Measurements from ENCODE around the gene PPP2R5C. TPM values are rescaled to one million over a fixed set of nuclear protein-coding genes. Genes with fewer than 3 reads are reported as not detected.

The PPP2R5C gene
- total and polyA plus RNA-seq, 2 of the 4 experiments (the other 2 are of a cell fraction) = 65.9 to 78.7 TPM

- Histone ChIP-seq H2BK15ac (ENCODE audit: low read depth, low read length) (no peak overlapping the region), H2BK20ac (ENCODE audit: low read depth, low read length) (no peak overlapping the region), H3K79me1 (ENCODE audit: low read depth in 1 of 2, low read length in 2 of 2) (peaks cover 41 to 76% of the 10 kb centered on the region in 2 experiments), H3K4me1 (ENCODE audit: control insufficient read depth, insufficient read depth, low read length) (no peaks in the 10 kb centered on the region), H3K27me3 (ENCODE audit: control insufficient read depth, insufficient read depth, low read length) (no peaks in the 10 kb centered on the region), H2AFZ (replicated peaks; ENCODE audit: low read length, poor library complexity) (no peak overlapping the region), H3K9ac (ENCODE audit: low read depth, low read length) (no peak overlapping the region), H3K23ac (ENCODE audit: low read depth, low read length) (no peak overlapping the region), H2AK5ac (ENCODE audit: low read depth, low read length) (no peak overlapping the region), H3K14ac (replicated peaks; ENCODE audit: low read depth, low read length) (no peak overlapping the region), H2AK9ac (replicated peaks; ENCODE audit: low read depth, low read length, poor library complexity) (no peak overlapping the region), H4K5ac (ENCODE audit: low read depth, low read length) (no peak overlapping the region), H3K9me3 (ENCODE audit: control insufficient read depth, insufficient read depth, low read length) (no peaks in the 10 kb centered on the region), H3K27ac (ENCODE audit: insufficient read depth, low read length) (no peak overlapping the region), H4K20me1 (ENCODE audit: insufficient read depth, low read length) (peaks cover 25% of the 10 kb centered on the region), H2BK120ac (ENCODE audit: low read depth, low read length) (no peak overlapping the region), H3K4ac (ENCODE audit: low read depth, low read length) (no peak overlapping the region), H3K9me1 (ENCODE audit: insufficient read depth, low read length) (peaks cover 20% of the 10 kb centered on the region), H3K36me3 (ENCODE audit: control insufficient read depth, insufficient read depth, low read length) (peaks cover 8% of the 10 kb centered on the region), H3K4me3 (ENCODE audit: insufficient read depth, low read depth, low read length) (no peak overlapping the region), H3K18ac (ENCODE audit: low read depth, low read length) (no peak overlapping the region), H3K56ac (ENCODE audit: extremely low read depth, insufficient read depth, low read length) (no peak overlapping the region), H3K4me2 (ENCODE audit: low read depth, low read length) (no peak overlapping the region), H2BK5ac (ENCODE audit: low read depth, low read length, poor library complexity, severe bottlenecking) (no peak overlapping the region), H4K8ac (ENCODE audit: low read depth in 2 of 2, low read length in 2 of 2) (no peak overlapping the region), H4K91ac (ENCODE audit: insufficient read depth, low read depth, low read length) (no peak overlapping the region)
- WGBS, 2 experiments (ENCODE audit: extremely low coverage in 2 of 2, insufficient read length in 1 of 2) = 100% methylated on average over 1 of the region's 4 CpGs; no CpG with 5 or more reads in 1 of the 2 experiments
- in situ Hi-C loops (cut with MboI; ENCODE audit: low sequenced_read_pairs) = no loop called here
- ChIA-PET POLR2A (ENCODE audit: unreplicated experiment) (no interaction called here), CTCF (interaction anchor here (0.5 to 0.7 kb wide), 2 partner anchors 45 to 246 kb away, joined by 3 read pairs; no protein-coding TSS in a partner anchor)
- peak; percentile 68 for ATAC-seq (ENCODE audit: low read depth)
- TF ChIP-seq RFX5 (IDR thresholded peaks at IDR 0.05; ENCODE audit: low read depth, low read length) (no peak), POLR2A (IDR thresholded peaks at IDR 0.05; ENCODE audit: low read depth, low read length) (no peak), NFE2L2 (IDR thresholded peaks at IDR 0.05; ENCODE audit: low read depth, low read length) (no peak), MXI1 (IDR thresholded peaks at IDR 0.05; ENCODE audit: borderline replicate concordance, low read depth, low read length) (no peak), CTCF (conservative IDR thresholded peaks at IDR 0.05; ENCODE audit: low read depth, low read length) (no peak), CEBPB (IDR thresholded peaks at IDR 0.05; ENCODE audit: low read depth, low read length) (no peak), CHD1 (IDR thresholded peaks at IDR 0.05; ENCODE audit: low read depth, low read length) (no peak), ELK1 (IDR thresholded peaks at IDR 0.05; ENCODE audit: borderline replicate concordance, low read depth, low read length) (no peak), SMC3 (IDR thresholded peaks at IDR 0.05; ENCODE audit: low read depth, low read length) (no peak), MAZ (IDR thresholded peaks at IDR 0.05; ENCODE audit: borderline replicate concordance, low read depth, low read length) (no peak), MAFK (IDR thresholded peaks at IDR 0.05; ENCODE audit: low read depth, low read length) (no peak), FOS (IDR thresholded peaks at IDR 0.05; ENCODE audit: low read depth, low read length) (no peak)
- no TSS peak for BruUV-seq (replicated peaks)
- dilution Hi-C loops (cut with HindIII; ENCODE audit: low sequenced_read_pairs, unreplicated experiment) = no loop called here
- intact Hi-C loops (cut with micrococcal nuclease) = no loop called here
- DNase-seq = peak; percentile 64
Observed at GRCh38 chr14:101862177-101862576, 100.7 kb downstream of the PPP2R5C start.
